ENCODE data around the gene COMMD2.

The COMMD2 gene

GRCh38 chr3:149771652-149772271, 19.5 kb upstream of the COMMD2 start:
- peak; percentile 15 for DNase-seq
- H3K9me2 ChIP-seq (replicated peaks; ENCODE audit: insufficient read depth, low read length): no peaks in the 10 kb centered on the region
- H3F3A ChIP-seq (ENCODE audit: insufficient read depth, low read length): no peaks in the 10 kb centered on the region
- no peaks in the 10 kb centered on the region for H3K79me2 ChIP-seq (ENCODE audit: low read length)
- no peak overlapping the region for H3K9ac ChIP-seq (ENCODE audit: low read length)
- no peak overlapping the region for H2AFZ ChIP-seq (ENCODE audit: low read length)
- H3K27ac ChIP-seq (ENCODE audit: low read length): no peak overlapping the region
- H3K4me1 ChIP-seq (ENCODE audit: low read length): no peaks in the 10 kb centered on the region
- no peaks in the 10 kb centered on the region for H3K9me3 ChIP-seq (replicated peaks; ENCODE audit: insufficient read depth, low read length)
- no peak for TF ChIP-seq EZH2 (optimal IDR thresholded peaks at IDR 0.05; ENCODE audit: low read depth, low read length)
- TF ChIP-seq, protein P1, sequence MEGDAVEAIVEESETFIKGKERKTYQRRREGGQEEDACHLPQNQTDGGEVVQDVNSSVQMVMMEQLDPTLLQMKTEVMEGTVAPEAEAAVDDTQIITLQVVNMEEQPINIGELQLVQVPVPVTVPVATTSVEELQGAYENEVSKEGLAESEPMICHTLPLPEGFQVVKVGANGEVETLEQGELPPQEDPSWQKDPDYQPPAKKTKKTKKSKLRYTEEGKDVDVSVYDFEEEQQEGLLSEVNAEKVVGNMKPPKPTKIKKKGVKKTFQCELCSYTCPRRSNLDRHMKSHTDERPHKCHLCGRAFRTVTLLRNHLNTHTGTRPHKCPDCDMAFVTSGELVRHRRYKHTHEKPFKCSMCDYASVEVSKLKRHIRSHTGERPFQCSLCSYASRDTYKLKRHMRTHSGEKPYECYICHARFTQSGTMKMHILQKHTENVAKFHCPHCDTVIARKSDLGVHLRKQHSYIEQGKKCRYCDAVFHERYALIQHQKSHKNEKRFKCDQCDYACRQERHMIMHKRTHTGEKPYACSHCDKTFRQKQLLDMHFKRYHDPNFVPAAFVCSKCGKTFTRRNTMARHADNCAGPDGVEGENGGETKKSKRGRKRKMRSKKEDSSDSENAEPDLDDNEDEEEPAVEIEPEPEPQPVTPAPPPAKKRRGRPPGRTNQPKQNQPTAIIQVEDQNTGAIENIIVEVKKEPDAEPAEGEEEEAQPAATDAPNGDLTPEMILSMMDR (IDR thresholded peaks at IDR 0.05; ENCODE audit: low read length): peak; percentile 79
- no peak for TF ChIP-seq EZH2phosphoT487 (IDR thresholded peaks at IDR 0.05; ENCODE audit: low read length)
- no peaks in the 10 kb centered on the region for H3K36me3 ChIP-seq (replicated peaks; ENCODE audit: insufficient read depth, low read length)
- no peaks in the 10 kb centered on the region for H4K20me1 ChIP-seq (ENCODE audit: insufficient read depth, low read length)
- no peak overlapping the region for H3K4me3 ChIP-seq (ENCODE audit: low read length)
- H3K4me2 ChIP-seq (ENCODE audit: low read depth, low read length): no peak overlapping the region
- no peaks in the 10 kb centered on the region for H3K27me3 ChIP-seq (replicated peaks; ENCODE audit: insufficient read depth, low read length)

DNA sequence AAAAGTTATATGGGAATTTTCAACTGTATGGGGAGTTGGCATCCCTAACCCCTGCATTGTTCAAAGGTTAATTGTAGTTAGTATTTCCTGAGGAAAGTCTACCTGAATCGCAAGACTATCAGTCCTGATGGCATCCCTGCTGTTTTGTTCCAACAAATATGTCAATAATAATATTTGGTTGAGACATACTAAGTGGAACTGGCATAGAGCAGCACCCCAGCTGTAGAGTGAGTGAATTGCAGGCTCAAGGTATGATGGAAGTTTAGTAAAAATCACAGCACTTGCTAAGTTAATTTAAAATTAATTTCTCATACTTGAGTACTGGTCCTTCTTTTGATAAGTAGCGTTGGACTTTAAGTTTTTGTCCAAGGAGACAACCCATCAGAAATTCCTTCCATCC, 18.0 kb upstream of the COMMD2 start:
- TF ChIP-seq, protein P1 (IDR thresholded peaks at IDR 0.05; ENCODE audit: low read length): no peak; the same call in 1 of the 2 replicates
- TF ChIP-seq EZH2 (optimal IDR thresholded peaks at IDR 0.05; ENCODE audit: low read depth, low read length) (no peak), EZH2phosphoT487 (IDR thresholded peaks at IDR 0.05; ENCODE audit: low read length) (no peak)
- H3K9ac ChIP-seq (ENCODE audit: low read length): no peak overlapping the region
- H3K4me2 ChIP-seq (ENCODE audit: low read depth, low read length): no peak overlapping the region
- no peak for DNase-seq
- no peaks in the 10 kb centered on the region for H3K79me2 ChIP-seq (ENCODE audit: low read length)
- H3F3A ChIP-seq (ENCODE audit: insufficient read depth, low read length): no peaks in the 10 kb centered on the region
- no peaks in the 10 kb centered on the region for H4K20me1 ChIP-seq (ENCODE audit: insufficient read depth, low read length)
- H3K36me3 ChIP-seq (replicated peaks; ENCODE audit: insufficient read depth, low read length): no peaks in the 10 kb centered on the region
- no peak overlapping the region for H3K4me3 ChIP-seq (ENCODE audit: low read length)
- no peaks in the 10 kb centered on the region for H3K4me1 ChIP-seq (ENCODE audit: low read length)
- H3K9me3 ChIP-seq (replicated peaks; ENCODE audit: insufficient read depth, low read length): no peaks in the 10 kb centered on the region
- no peaks in the 10 kb centered on the region for H3K9me2 ChIP-seq (replicated peaks; ENCODE audit: insufficient read depth, low read length)
- no peak overlapping the region for H2AFZ ChIP-seq (ENCODE audit: low read length)
- no peak overlapping the region for H3K27ac ChIP-seq (ENCODE audit: low read length)
- H3K27me3 ChIP-seq (replicated peaks; ENCODE audit: insufficient read depth, low read length): no peaks in the 10 kb centered on the region

DNA sequence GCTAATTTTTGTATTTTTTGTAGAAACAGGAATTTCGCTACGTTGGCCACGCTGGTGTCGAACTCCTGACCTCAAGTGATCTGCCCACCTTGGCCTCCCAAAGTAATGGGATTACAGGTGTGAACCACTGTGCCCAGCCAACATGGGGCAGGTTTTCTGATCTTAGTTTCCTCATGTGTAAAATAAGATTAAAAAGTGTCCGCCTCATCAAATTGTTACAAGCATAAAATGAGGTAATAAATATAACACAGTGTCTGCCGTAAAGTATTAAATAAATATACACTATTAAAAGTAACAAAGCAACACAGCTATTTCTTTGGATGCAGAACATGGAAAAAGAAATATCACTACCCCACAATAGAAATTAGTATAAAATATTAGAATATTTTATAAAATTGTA, 16.4 kb upstream of the COMMD2 start:
- TF ChIP-seq EZH2phosphoT487 (IDR thresholded peaks at IDR 0.05; ENCODE audit: low read length): no peak
- TF ChIP-seq, protein P1 (IDR thresholded peaks at IDR 0.05; ENCODE audit: low read length): no peak
- TF ChIP-seq EZH2 (optimal IDR thresholded peaks at IDR 0.05; ENCODE audit: low read depth, low read length): no peak
- no peak overlapping the region for H2AFZ ChIP-seq (ENCODE audit: low read length)
- H3K9ac ChIP-seq (ENCODE audit: low read length): no peak overlapping the region
- no peak overlapping the region for H3K4me3 ChIP-seq (ENCODE audit: low read length)
- no peaks in the 10 kb centered on the region for H3K27me3 ChIP-seq (replicated peaks; ENCODE audit: insufficient read depth, low read length)
- no peaks in the 10 kb centered on the region for H3K4me1 ChIP-seq (ENCODE audit: low read length)
- no peaks in the 10 kb centered on the region for H3K9me3 ChIP-seq (replicated peaks; ENCODE audit: insufficient read depth, low read length)
- H3K27ac ChIP-seq (ENCODE audit: low read length): no peak overlapping the region
- H3K9me2 ChIP-seq (replicated peaks; ENCODE audit: insufficient read depth, low read length): no peaks in the 10 kb centered on the region
- no peaks in the 10 kb centered on the region for H4K20me1 ChIP-seq (ENCODE audit: insufficient read depth, low read length)
- no peak for DNase-seq
- no peaks in the 10 kb centered on the region for H3K36me3 ChIP-seq (replicated peaks; ENCODE audit: insufficient read depth, low read length)
- H3K79me2 ChIP-seq (ENCODE audit: low read length): no peaks in the 10 kb centered on the region
- H3F3A ChIP-seq (ENCODE audit: insufficient read depth, low read length): no peaks in the 10 kb centered on the region
- H3K4me2 ChIP-seq (ENCODE audit: low read depth, low read length): no peak overlapping the region

Measured in MM.1S (cell line).